Measurements from ENCODE around the gene CRB3. TPM values are rescaled to one million over a fixed set of nuclear protein-coding genes. Genes with fewer than 3 reads are reported as not detected.
"Not testable (repeated sequence)": the region's sequence is repeated elsewhere in the genome, so short reads cannot be mapped to it uniquely, and the experiment has no call there.

Gene CRB3
- total RNA-seq, 2 experiments from 2014 or later, result 1.6 to 2.4 TPM

GRCh38 chr19:6424939-6425731 lies 38.9 kb upstream of the CRB3 start:
- peaks cover 27% of the 10 kb centered on the region for H3K36me3 Mint-ChIP-seq
- peaks cover 36% of the 10 kb centered on the region for H3K4me1 Mint-ChIP-seq (ENCODE audit: low read depth)
- CTCF ChIA-PET, result interaction anchor here (0.9 to 1.7 kb wide), 7 partner anchors 13 to 439 kb away, joined by 3 to 5 read pairs (median 3); partner anchors contain the start of gene CLPP
- DNase-seq, result peak; percentile 100
- POLR2A ChIA-PET, result interaction anchor here (0.6 to 2.7 kb wide), 10 partner anchors 13 to 439 kb away, joined by 3 to 15 read pairs (median 4); partner anchors contain the start of genes ALKBH7, CLPP, DENND1C and GTF2F1
- H3K9me3 Mint-ChIP-seq, result peaks cover 3% of the 10 kb centered on the region
- peak overlapping the region; percentile 92 for H3K27ac Mint-ChIP-seq
- intact Hi-C loops (cut with micrococcal nuclease), result loop anchor here (1.0 to 2.0 kb wide), 9 partner anchors 32 to 521 kb away; partner anchors contain the start of genes CLPP, DENND1C, GTF2F1 and SH2D3A
- H3K27me3 Mint-ChIP-seq, result no peaks in the 10 kb centered on the region
- peak overlapping the region; percentile 75 for H3K4me3 Mint-ChIP-seq

DNA sequence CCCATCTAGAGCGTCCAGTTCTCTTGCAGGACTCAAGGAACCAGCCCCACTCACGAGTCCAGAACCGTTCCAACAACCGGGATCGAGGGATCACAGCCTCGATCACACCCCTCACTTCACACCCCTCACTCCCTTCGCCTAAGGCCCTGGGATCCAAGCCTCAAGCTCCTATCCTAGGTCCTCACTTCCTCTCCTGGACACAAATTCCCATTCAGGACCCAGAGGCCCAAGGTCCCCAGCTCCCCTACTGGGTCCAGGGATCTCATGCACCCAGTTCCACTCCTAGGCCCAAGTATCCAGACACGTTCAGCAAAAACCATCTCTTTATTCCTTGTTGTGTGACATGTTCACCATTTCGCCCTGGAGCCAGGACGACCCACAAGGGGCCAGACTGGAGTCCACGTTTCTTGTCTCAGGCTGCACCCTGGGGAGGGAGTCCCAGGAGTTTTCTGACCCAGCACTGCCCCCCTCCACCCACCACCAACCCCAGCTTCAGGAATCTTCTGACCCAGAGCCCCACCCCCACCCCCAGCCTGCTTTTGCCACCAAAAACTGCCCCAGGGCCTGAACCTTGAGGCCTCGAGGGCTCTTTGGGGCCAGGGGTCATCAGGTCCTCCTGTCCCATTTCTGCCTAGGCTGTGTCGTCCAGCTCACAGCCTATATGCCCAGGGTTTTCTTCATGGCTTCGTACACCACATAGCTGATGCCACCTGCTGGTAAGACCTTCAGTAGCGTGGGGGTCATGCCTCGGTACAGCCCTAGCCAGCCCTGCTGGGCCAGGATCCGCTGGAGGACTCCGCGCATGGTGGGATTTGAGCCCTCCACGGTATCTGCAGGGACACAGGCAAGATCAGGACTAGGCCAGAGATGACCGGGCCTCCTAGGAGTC lies 38.1 kb upstream of the CRB3 start:
- H3K27me3 Mint-ChIP-seq, result no peaks in the 10 kb centered on the region
- H3K4me3 Mint-ChIP-seq, result peak overlapping the region; percentile 75
- POLR2A ChIA-PET, result interaction anchor here (0.6 to 2.7 kb wide), 3 partner anchors 33 to 316 kb away, joined by 3 to 15 read pairs (median 5); partner anchors contain the start of genes ALKBH7 and GTF2F1
- CTCF ChIA-PET, result interaction anchor here (0.9 to 1.7 kb wide), 5 partner anchors 65 to 458 kb away, joined by 3 to 5 read pairs (median 4); partner anchors contain the start of gene CLPP
- H3K9me3 Mint-ChIP-seq, result peaks cover 3% of the 10 kb centered on the region
- DNase-seq, result peak; percentile 39
- H3K27ac Mint-ChIP-seq, result peak overlapping the region; percentile 92
- peaks cover 19% of the 10 kb centered on the region for H3K36me3 Mint-ChIP-seq
- intact Hi-C loops (cut with micrococcal nuclease), result loop anchor here (1.0 to 2.0 kb wide), 9 partner anchors 33 to 522 kb away; partner anchors contain the start of genes CLPP, DENND1C, GTF2F1 and SH2D3A
- H3K4me1 Mint-ChIP-seq (ENCODE audit: low read depth), result peaks cover 33% of the 10 kb centered on the region

GRCh38 chr19:6427131-6427530 lies 36.9 kb upstream of the CRB3 start:
- CTCF ChIA-PET, result no interaction called here

GRCh38 chr19:6428692-6429418 lies 35.2 kb upstream of the CRB3 start:
- H3K27me3 Mint-ChIP-seq; CTCF ChIA-PET; H3K9me3 Mint-ChIP-seq; H3K27ac Mint-ChIP-seq; H3K4me3 Mint-ChIP-seq; DNase-seq; H3K36me3 Mint-ChIP-seq; intact Hi-C loops (cut with micrococcal nuclease): not testable (repeated sequence)
- POLR2A ChIA-PET, result interaction anchor here (0.6 kb wide), 1 partner anchor 96 kb away, joined by 3 read pairs; no protein-coding TSS in a partner anchor
- H3K4me1 Mint-ChIP-seq (ENCODE audit: low read depth), result peaks cover 10% of the 10 kb centered on the region

More at GRCh38 chr19:6427131-6427530, 36.9 kb upstream of the CRB3 start:
- H3K9me3 Mint-ChIP-seq, result peaks cover 3% of the 10 kb centered on the region
- intact Hi-C loops (cut with micrococcal nuclease), result no loop called here
- POLR2A ChIA-PET, result no interaction called here
- no peak overlapping the region for H3K27ac Mint-ChIP-seq
- no peak for DNase-seq
- H3K27me3 Mint-ChIP-seq, result no peaks in the 10 kb centered on the region
- peaks cover 24% of the 10 kb centered on the region for H3K4me1 Mint-ChIP-seq (ENCODE audit: low read depth)
- peaks cover 13% of the 10 kb centered on the region for H3K36me3 Mint-ChIP-seq
- H3K4me3 Mint-ChIP-seq, result no peak overlapping the region

GRCh38 chr19:6429419-6430221 lies 34.5 kb upstream of the CRB3 start:
- peaks cover 10% of the 10 kb centered on the region for H3K4me1 Mint-ChIP-seq (ENCODE audit: low read depth)
- H3K4me3 Mint-ChIP-seq, result peak overlapping the region; percentile 12
- DNase-seq, result no peak
- peaks cover 3% of the 10 kb centered on the region for H3K9me3 Mint-ChIP-seq
- no peak overlapping the region for H3K27ac Mint-ChIP-seq
- no peaks in the 10 kb centered on the region for H3K36me3 Mint-ChIP-seq
- ChIA-PET CTCF (no interaction called here), POLR2A (no interaction called here)
- intact Hi-C loops (cut with micrococcal nuclease), result no loop called here
- no peaks in the 10 kb centered on the region for H3K27me3 Mint-ChIP-seq

GRCh38 chr19:6431891-6432290 lies 32.2 kb upstream of the CRB3 start:
- Mint-ChIP-seq H3K27me3 (no peaks in the 10 kb centered on the region), H3K4me3 (no peak overlapping the region), H3K27ac (no peak overlapping the region), H3K9me3 (no peaks in the 10 kb centered on the region), H3K4me1 (ENCODE audit: low read depth) (no peaks in the 10 kb centered on the region), H3K36me3 (no peaks in the 10 kb centered on the region)
- no peak for DNase-seq
- intact Hi-C loops (cut with micrococcal nuclease), result no loop called here
- ChIA-PET POLR2A (no interaction called here), CTCF (no interaction called here)

- H3K27me3 Mint-ChIP-seq, result no peaks in the 10 kb centered on the region
- H3K27ac Mint-ChIP-seq, result no peak overlapping the region
- intact Hi-C loops (cut with micrococcal nuclease), result no loop called here
- no peak overlapping the region for H3K4me3 Mint-ChIP-seq
- ChIA-PET CTCF (no interaction called here), POLR2A (no interaction called here)
- DNase-seq, result no peak
- H3K36me3 Mint-ChIP-seq, result no peaks in the 10 kb centered on the region
- H3K4me1 Mint-ChIP-seq (ENCODE audit: low read depth), result no peaks in the 10 kb centered on the region
- no peaks in the 10 kb centered on the region for H3K9me3 Mint-ChIP-seq
Measured at GRCh38 chr19:6433165-6433564, 30.9 kb upstream of the CRB3 start.

- Mint-ChIP-seq H3K4me3 (no peak within 1 kb of the TSS), H3K9me3 (no peaks in the 10 kb centered on the region), H3K4me1 (ENCODE audit: low read depth) (no peaks in the 10 kb centered on the region), H3K27me3 (no peaks in the 10 kb centered on the region), H3K27ac (no peak within 1 kb of the TSS), H3K36me3 (no peaks in the 10 kb centered on the region)
- intact Hi-C loops (cut with micrococcal nuclease), result no loop called here
- ChIA-PET CTCF (no interaction called here), POLR2A (no interaction called here)
- DNase-seq, result no peak
Measured at GRCh38 chr19:6433663-6434062, 30.4 kb upstream of the CRB3 start, which contains the start of gene SLC25A41. TSS of gene SLC25A41 (minus strand) at chr19:6433763. CDS start at chr19:6433693, 70 bp downstream.

DNA sequence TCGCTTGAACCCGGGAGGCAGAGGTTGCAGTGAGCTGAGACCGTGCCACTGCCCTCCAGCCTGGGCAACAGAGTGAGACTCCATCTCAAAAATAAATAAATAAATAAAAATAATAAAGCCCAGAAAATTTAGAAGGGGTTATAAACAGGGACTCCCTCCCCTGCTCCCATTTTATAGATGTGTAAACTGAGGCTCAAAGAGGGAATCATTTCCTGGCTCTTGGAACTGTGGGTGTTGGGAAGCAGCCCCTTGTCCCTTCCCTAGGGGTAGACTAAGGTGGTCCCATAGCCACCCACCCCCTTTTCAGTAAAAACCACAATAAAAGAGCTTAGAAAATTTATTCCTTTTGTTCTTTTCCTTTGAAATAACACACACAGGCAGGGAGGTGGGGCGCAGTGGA lies 24.3 kb upstream of the CRB3 start:
- DNase-seq, result no peak
- CTCF ChIA-PET, result no interaction called here
- Mint-ChIP-seq H3K27me3 (no peaks in the 10 kb centered on the region), H3K4me1 (ENCODE audit: low read depth) (no peaks in the 10 kb centered on the region), H3K4me3 (no peak overlapping the region), H3K27ac (no peak overlapping the region), H3K9me3 (no peaks in the 10 kb centered on the region), H3K36me3 (no peaks in the 10 kb centered on the region)
- POLR2A ChIA-PET, result no interaction called here
- intact Hi-C loops (cut with micrococcal nuclease), result no loop called here

DNA sequence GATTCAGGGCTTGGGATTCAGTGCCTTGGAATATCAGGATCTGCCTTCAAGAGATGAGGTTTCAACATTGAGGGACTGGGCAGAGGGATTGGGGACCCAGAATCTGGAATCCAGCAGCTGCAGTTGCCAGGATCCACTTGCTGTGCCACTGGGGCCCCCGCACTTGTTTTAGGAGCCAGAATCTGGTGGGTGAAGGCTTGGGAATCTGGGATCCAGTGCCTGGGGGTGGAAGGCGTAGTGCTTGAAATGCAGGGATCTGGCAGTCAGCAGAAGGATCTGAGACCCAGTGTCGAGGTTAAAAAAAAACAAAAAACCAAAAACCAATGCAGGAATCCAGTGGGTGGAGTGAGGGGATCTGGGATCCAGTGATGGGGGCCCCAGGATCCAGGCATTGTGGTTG lies 23.2 kb upstream of the CRB3 start:
- H3K36me3 Mint-ChIP-seq, result no peaks in the 10 kb centered on the region
- CTCF ChIA-PET, result no interaction called here
- no peaks in the 10 kb centered on the region for H3K4me1 Mint-ChIP-seq (ENCODE audit: low read depth)
- H3K4me3 Mint-ChIP-seq, result no peak overlapping the region
- H3K27ac Mint-ChIP-seq, result no peak overlapping the region
- H3K27me3 Mint-ChIP-seq, result no peaks in the 10 kb centered on the region
- DNase-seq, result no peak
- POLR2A ChIA-PET, result no interaction called here
- no peaks in the 10 kb centered on the region for H3K9me3 Mint-ChIP-seq
- intact Hi-C loops (cut with micrococcal nuclease), result no loop called here

DNA sequence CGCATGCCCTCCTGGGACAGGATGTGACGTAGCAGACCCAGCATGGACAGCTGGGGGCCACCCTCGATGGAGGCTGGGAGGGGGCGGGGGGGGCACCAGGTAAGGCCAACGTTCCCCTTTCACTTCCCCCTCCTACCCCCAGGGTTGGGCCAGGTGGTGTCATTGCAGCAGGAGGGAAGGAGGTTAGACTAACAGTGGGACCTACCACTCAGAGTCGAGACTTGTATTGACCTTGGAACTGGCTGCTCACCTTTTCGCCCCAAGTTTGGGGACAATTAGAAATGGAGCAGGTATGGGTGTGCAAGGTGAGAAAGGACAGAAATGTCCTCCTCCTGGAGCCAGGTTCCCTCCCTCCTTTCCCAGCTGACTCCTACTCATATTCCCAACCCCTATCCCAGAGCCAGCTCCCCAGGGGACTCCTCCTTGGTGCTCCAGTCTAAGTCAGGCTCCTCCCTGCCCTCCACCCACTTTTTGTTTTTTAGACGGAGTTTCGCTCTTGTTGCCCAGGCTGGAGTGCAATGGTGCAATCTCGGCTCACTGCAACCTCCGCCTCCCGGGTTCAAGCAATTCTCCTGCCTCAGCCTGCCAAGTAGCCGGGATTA lies 21.9 kb upstream of the CRB3 start:
- Mint-ChIP-seq H3K27me3 (no peaks in the 10 kb centered on the region), H3K27ac (no peak overlapping the region), H3K4me1 (ENCODE audit: low read depth) (no peaks in the 10 kb centered on the region), H3K36me3 (peaks cover 6% of the 10 kb centered on the region), H3K4me3 (no peak overlapping the region), H3K9me3 (no peaks in the 10 kb centered on the region)
- POLR2A ChIA-PET, result no interaction called here
- no peak for DNase-seq
- intact Hi-C loops (cut with micrococcal nuclease), result no loop called here
- CTCF ChIA-PET, result no interaction called here
